ENCODE measurements around the gene FAM3D. TPM values are rescaled to one million over a fixed set of nuclear protein-coding genes. Genes with fewer than 3 reads are reported as not detected.

The FAM3D gene
- total and polyA plus RNA-seq, 2 of the 8 experiments (the other 6 are each of a cell fraction or from before 2014, with no cell fraction given), result not detected

DNA sequence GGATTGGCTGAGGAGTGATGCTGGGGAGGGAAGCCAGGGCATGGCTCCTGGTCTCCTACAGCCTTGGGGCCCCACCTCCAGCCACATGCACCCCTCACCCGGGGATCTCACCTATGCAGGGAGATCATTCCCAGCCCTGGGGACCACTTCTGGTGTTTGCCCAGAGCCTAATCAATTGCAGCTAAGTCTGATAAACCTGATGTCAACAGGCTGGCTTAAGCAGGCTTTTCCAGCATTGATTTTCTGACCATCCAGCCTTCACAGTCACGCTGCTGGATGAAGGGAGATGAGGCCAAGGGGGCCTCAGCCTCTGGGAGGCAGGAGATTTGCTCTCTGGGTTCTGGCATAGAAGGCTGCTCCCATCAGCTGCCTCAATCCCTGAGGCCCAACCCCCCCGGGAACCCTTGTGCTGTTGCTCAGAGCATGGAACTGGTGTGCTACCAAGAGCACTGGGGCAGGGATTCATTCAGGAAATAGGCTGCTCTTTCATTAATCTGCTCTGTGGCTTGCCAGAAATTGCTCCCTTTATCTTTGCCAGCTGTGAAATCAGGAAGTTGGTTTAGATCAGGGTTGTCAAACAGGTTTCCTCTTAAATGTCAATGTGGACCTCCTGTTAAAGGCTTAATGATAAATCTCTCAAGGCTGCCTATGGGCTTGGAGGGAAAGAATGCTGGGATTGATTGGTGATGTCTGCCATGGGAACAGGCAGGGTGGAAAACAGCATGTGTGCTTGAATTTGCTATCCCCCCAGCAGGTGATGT, 19.0 kb downstream of the FAM3D start (continued):
- TF ChIP-seq GTF2F1 (IDR thresholded peaks at IDR 0.05; ENCODE audit: borderline replicate concordance, low read depth, low read length) (no peak), RXRA (IDR thresholded peaks at IDR 0.05; ENCODE audit: insufficient read depth, low read depth, low read length) (no peak)
- TF ChIP-seq, protein P1, sequence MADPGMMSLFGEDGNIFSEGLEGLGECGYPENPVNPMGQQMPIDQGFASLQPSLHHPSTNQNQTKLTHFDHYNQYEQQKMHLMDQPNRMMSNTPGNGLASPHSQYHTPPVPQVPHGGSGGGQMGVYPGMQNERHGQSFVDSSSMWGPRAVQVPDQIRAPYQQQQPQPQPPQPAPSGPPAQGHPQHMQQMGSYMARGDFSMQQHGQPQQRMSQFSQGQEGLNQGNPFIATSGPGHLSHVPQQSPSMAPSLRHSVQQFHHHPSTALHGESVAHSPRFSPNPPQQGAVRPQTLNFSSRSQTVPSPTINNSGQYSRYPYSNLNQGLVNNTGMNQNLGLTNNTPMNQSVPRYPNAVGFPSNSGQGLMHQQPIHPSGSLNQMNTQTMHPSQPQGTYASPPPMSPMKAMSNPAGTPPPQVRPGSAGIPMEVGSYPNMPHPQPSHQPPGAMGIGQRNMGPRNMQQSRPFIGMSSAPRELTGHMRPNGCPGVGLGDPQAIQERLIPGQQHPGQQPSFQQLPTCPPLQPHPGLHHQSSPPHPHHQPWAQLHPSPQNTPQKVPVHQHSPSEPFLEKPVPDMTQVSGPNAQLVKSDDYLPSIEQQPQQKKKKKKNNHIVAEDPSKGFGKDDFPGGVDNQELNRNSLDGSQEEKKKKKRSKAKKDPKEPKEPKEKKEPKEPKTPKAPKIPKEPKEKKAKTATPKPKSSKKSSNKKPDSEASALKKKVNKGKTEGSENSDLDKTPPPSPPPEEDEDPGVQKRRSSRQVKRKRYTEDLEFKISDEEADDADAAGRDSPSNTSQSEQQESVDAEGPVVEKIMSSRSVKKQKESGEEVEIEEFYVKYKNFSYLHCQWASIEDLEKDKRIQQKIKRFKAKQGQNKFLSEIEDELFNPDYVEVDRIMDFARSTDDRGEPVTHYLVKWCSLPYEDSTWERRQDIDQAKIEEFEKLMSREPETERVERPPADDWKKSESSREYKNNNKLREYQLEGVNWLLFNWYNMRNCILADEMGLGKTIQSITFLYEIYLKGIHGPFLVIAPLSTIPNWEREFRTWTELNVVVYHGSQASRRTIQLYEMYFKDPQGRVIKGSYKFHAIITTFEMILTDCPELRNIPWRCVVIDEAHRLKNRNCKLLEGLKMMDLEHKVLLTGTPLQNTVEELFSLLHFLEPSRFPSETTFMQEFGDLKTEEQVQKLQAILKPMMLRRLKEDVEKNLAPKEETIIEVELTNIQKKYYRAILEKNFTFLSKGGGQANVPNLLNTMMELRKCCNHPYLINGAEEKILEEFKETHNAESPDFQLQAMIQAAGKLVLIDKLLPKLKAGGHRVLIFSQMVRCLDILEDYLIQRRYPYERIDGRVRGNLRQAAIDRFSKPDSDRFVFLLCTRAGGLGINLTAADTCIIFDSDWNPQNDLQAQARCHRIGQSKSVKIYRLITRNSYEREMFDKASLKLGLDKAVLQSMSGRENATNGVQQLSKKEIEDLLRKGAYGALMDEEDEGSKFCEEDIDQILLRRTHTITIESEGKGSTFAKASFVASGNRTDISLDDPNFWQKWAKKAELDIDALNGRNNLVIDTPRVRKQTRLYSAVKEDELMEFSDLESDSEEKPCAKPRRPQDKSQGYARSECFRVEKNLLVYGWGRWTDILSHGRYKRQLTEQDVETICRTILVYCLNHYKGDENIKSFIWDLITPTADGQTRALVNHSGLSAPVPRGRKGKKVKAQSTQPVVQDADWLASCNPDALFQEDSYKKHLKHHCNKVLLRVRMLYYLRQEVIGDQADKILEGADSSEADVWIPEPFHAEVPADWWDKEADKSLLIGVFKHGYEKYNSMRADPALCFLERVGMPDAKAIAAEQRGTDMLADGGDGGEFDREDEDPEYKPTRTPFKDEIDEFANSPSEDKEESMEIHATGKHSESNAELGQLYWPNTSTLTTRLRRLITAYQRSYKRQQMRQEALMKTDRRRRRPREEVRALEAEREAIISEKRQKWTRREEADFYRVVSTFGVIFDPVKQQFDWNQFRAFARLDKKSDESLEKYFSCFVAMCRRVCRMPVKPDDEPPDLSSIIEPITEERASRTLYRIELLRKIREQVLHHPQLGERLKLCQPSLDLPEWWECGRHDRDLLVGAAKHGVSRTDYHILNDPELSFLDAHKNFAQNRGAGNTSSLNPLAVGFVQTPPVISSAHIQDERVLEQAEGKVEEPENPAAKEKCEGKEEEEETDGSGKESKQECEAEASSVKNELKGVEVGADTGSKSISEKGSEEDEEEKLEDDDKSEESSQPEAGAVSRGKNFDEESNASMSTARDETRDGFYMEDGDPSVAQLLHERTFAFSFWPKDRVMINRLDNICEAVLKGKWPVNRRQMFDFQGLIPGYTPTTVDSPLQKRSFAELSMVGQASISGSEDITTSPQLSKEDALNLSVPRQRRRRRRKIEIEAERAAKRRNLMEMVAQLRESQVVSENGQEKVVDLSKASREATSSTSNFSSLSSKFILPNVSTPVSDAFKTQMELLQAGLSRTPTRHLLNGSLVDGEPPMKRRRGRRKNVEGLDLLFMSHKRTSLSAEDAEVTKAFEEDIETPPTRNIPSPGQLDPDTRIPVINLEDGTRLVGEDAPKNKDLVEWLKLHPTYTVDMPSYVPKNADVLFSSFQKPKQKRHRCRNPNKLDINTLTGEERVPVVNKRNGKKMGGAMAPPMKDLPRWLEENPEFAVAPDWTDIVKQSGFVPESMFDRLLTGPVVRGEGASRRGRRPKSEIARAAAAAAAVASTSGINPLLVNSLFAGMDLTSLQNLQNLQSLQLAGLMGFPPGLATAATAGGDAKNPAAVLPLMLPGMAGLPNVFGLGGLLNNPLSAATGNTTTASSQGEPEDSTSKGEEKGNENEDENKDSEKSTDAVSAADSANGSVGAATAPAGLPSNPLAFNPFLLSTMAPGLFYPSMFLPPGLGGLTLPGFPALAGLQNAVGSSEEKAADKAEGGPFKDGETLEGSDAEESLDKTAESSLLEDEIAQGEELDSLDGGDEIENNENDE (IDR thresholded peaks at IDR 0.05; ENCODE audit: insufficient replicate concordance, low read length), result no peak
